Stimulated activated CD8-positive, alpha-beta memory T cell treated with anti-CD3 and anti-CD28 coated beads, Interleukin-12 subunit alpha, Interleukin-12 subunit beta, amount 100 ng/mL, for 24 hours (primary cell): ENCODE data around the gene DLG2.

ENCODE experiments used
- DNase-seq: peaks from one replicate; pipeline ENCODE4 v3.0.0-alpha.2; 2020; ENCODE audit errors: extremely low read depth

The DLG2 gene

DNA sequence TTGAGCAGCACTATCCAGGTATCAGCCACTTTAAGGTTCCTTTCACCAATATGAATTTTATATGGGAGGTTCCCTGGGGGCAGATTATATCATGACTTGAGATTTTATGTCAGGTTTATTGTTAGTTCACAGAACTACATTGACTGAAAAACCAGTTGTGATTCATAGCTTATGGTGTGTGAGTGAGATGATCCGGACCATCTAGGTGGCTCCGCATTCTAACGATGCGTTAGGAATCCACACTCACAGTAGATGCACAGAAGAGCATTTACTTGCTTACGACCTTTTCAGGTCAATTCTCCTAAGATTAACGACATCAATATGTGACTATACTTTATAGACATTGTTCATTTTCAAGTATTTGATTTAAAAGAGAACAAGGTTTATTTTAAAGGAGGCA is 1356.7 kb downstream of the DLG2 start:
- DNase-seq, result no peak

DNA sequence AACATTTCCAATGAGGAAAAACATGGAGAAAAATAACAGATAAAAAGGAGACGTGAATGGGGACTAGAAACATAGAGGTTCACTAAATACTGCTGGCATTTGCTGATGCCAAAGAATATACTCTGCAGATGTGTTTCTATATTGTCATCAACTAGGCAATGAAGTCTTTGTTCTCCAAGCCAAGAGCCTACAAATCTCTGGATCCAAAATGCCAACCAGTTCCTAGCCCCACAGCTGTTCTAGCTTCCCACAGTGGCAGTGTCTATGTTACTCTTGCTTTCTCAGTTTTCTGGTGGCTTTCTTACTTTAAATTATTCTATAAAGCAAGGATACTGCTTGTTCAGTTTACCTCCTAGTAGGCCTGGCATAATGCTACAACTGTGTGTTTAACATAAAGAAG is 1363.1 kb downstream of the DLG2 start:
- DNase-seq, result no peak

GRCh38 chr11:84261707-84262106 is 1365.4 kb downstream of the DLG2 start:
- no peak for DNase-seq

DNA sequence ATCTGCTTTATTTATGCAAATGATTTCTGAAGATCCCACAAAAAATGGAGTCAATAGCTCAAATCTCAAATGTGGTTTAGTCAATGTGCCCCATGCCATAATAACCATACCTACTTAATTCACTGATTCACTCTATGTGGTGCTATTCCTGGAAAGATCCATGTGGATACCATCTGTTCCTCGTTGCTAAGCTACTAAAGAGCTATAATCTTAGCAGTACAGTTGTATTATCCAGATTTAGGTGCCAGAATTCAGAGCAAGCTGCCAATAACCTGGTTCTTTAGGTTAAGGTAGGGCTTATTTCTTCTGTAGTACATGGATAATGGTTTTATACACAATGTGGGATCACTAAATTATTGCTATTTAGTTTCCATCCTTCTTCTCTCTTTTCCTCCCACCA is 1366.3 kb downstream of the DLG2 start:
- no peak for DNase-seq

- no peak for DNase-seq
These were observed 1370.5 kb downstream of the DLG2 start for GRCh38 chr11:84256618-84257017.

GRCh38 chr11:84255483-84255882 is 1371.7 kb downstream of the DLG2 start:
- DNase-seq, result no peak

DNA sequence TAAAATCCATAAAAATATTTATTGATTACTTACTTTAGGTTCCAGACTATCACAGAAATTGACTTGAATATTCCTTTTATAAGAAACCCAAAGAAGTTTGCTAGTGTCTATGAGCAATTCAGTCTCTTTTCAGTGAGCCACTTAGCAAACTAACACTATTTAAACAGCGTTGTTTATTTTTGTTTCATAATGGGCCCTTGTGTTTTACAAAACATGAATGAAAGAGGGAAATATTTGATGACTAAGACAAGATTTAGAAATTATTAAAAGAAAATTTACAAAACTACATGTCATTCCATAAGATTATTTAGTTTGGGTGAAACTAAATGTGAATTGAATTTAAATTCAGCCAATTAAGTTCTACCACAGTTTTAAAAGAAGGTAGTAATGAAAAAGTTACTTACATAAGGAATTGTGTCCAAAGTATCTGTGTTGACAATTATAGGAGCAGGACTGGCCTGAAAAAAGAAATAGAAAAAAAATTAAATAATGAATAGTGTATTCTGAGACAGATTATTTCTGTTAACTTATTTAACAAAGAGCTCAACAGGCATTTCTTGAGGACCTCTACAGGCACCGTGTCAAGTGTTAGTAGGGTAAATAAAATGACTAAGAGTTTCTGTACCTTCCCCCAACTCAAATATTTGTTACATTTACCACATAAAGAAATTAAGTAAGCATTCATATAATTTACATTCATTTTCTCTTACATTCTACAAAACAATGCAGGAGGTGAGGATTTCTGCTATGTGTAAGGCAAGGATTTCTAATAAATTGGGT is 1376.1 kb downstream of the DLG2 start:
- DNase-seq, result no peak

DNA sequence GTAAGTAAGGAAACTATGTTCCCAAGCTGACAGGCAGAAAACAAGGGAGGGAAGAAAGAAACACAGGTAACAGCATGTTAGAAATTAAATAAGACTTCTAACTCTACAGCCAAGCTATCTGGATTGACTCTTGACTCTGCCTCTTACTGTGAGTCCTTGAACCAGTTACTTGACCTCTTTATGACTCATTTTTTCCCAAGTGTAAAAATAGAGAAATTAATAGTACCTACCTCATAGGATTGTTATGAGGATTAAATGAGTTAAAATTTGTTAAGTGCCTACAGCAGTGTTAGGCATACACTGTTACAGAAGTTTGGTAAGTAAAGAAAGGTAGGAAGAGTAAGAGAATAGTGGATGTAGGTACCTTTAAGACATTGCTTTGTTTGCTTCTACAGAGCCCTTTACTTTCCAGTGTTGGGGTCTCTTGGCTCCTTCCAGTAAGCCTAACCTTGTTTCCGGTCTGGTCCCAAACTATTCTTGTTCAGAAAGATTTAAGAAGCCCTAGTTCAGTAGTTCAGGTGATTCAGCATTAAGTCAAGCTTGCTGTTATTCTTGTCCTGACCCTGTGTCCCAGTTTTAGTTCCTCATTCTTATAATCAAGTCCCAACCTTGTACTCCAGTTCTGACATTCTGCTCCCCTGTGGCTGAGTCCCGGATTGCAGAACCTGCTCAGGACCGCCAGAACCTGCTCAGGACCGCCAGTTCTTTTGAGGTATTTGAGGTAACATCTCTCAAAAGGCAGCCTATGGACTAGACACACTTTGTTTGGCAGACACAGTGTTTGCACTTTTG is 1377.6 kb downstream of the DLG2 start:
- no peak for DNase-seq

GRCh38 chr11:84247926-84248325 is 1379.2 kb downstream of the DLG2 start:
- no peak for DNase-seq

- no peak for DNase-seq
These were observed 1380.0 kb downstream of the DLG2 start for GRCh38 chr11:84247129-84247528.

- DNase-seq, result no peak
These were observed 1383.4 kb downstream of the DLG2 start for GRCh38 chr11:84243629-84244263.

DNA sequence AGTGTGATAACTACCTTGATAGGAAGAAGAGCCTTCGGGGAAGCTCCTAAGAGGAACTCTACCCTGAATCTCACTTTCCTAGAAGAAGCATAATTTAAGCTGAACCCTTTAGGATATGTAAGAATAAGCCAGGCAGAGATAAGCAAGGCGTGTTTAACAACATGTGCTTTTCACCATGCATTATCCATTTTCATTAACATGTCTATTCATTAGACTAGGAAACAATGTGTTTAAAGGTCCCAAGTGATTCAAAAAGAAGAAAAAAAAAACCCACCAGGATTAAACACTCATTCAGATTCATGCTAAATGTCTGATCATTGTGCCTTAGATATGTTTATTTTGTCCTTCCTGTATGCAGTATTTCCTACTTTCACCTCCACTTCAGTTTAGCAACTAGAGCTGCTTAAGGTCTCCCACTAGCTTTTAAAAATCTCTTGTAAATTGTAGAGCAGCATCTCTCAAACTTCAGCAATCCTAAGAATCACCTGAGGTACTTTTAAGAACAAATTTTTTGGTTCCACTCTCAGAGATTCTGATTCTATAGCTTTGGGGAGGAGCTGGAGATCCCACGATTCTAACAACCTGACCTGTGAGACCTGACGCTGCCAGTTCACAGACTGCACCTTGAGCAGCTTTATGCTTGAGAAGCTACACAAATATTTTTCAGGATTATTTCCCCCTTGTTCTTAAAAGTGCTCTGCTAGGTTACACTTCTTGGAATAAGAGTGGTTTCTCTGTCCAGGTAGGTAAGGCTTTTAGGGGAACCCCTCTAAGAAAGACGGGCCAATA is 1385.6 kb downstream of the DLG2 start:
- no peak for DNase-seq

DNA sequence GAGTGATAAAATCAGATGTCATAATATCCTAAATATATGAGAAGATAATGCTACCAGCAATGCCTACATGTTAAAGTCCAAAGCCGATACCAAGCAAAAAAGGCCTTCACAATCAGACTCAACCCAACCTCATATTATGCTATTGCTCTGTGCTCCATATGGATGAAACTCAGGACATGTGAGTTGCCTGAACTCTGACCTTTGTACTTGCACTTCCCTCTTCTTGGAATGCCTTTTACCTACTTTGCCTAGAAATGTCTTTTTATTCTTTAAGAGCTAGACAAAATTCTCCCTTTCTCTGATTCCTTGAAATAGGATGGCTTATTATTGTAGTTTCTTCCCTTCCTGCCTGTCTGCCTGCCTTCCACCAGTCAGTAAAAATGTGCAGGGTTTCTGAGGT is 1386.3 kb downstream of the DLG2 start:
- DNase-seq, result no peak

GRCh38 chr11:84236436-84236835 is 1390.7 kb downstream of the DLG2 start:
- DNase-seq, result no peak

- no peak for DNase-seq
These were observed 1392.5 kb downstream of the DLG2 start for GRCh38 chr11:84234462-84235202.

- no peak for DNase-seq
These were observed 1393.1 kb downstream of the DLG2 start for GRCh38 chr11:84234011-84234410.

- no peak for DNase-seq
These were observed 1394.6 kb downstream of the DLG2 start for GRCh38 chr11:84232511-84232910.

GRCh38 chr11:84230402-84230801 is 1396.7 kb downstream of the DLG2 start:
- DNase-seq, result no peak

DNA sequence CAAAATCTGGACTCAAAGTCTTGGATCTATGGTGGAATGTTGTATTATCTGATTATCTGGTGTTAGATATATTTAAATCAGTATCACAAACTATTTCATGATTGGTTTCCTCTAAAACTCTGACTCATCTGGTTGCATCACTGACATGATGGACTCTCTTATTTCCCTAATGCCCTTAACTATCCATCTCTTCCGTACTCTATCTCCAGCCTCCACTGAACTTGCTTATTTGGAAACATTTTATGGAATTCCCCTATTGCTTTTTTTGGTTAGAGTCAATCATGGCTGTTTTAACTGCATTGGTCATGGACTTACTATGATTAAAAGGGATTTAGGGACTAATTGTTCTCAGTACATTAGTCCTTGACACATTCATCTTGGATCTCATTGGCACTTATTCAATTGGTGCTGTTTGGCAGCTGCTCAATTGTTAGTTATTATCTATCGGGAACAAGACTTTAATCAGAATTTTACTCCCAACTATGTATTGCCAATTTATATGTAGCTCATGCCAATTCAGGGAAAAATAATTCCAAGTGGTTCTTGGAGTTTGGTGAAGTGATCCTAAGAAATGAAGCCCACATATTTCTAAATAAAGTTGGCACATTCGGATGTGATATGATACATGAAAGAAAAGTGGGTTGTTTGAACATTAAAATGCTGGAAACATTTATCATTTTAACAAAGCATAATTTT is 1399.0 kb downstream of the DLG2 start:
- no peak for DNase-seq

DNA sequence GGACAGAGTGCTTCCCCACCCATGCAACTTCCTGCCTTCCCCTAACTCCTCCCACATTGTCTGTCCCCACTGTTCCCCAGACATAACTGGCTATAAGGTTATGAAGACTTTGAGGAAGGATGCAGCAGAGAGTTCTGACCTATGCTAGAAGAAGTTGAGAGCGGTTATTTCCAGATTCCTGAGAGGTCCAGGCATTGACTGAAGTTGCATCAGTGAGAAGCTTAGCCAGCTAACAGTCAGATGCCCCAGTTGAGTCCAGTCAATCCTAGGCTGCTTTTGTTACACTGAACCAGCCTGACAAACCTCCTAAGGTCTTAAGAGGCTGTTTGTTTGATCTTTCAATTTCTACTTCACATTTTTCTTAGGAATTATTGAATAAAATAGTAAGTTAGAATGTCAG is 1403.1 kb downstream of the DLG2 start:
- DNase-seq, result no peak

DNA sequence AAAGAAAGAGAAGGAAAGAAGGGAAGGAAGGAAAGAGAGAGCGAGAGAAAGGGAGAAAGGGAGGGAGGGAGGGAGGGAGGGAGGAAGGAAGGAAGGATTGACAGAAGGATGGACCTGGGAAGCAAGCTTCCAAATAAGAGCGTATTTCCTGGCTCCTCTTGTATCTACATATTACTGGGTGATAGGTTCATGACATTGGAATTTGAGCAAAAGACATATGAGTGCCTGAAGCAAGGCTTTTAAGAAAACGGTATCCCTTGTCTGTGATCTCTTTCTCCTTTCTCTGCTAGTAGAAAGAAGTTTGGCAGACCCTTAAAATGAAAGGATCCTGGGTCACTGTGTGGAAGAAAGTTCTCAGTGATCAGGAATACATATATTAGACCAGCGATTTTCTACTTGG is 1408.8 kb downstream of the DLG2 start:
- no peak for DNase-seq
